ENCODE results near the gene PARP9.
A peak's percentile ranks its signal among the peaks of the same experiment; 100 is the strongest.
"Not testable (repeated sequence)": the region's sequence is repeated elsewhere in the genome, so short reads cannot be mapped to it uniquely, and the experiment has no call there.

Gene PARP9

GRCh38 chr3:122506450-122506849, 57.6 kb downstream of the PARP9 start:
- DNase-seq (ENCODE audit: low read depth), result no peak
- TF ChIP-seq CTCF (conservative IDR thresholded peaks at IDR 0.05; ENCODE audit: low read length), result no peak
- H3K4me3 ChIP-seq (ENCODE audit: low read length), result no peak overlapping the region

- no peak overlapping the region for H3K4me3 ChIP-seq (ENCODE audit: low read length)
- TF ChIP-seq CTCF (conservative IDR thresholded peaks at IDR 0.05; ENCODE audit: low read length), result no peak
Measured at GRCh38 chr3:122505676-122506075, 58.4 kb downstream of the PARP9 start.

GRCh38 chr3:122502941-122503340, 61.2 kb downstream of the PARP9 start:
- no peak for DNase-seq (ENCODE audit: low read depth)
- no peak overlapping the region for H3K4me3 ChIP-seq (ENCODE audit: low read length)
- no peak for TF ChIP-seq CTCF (conservative IDR thresholded peaks at IDR 0.05; ENCODE audit: low read length)

More at GRCh38 chr3:122505676-122506075, 58.4 kb downstream of the PARP9 start:
- DNase-seq (ENCODE audit: low read depth), result no peak

GRCh38 chr3:122502139-122502538, 62.0 kb downstream of the PARP9 start:
- no peak for DNase-seq (ENCODE audit: low read depth)
- no peak for TF ChIP-seq CTCF (conservative IDR thresholded peaks at IDR 0.05; ENCODE audit: low read length)
- no peak overlapping the region for H3K4me3 ChIP-seq (ENCODE audit: low read length)

- H3K4me3 ChIP-seq (ENCODE audit: low read length); DNase-seq (ENCODE audit: low read depth): not testable (repeated sequence)
Measured at GRCh38 chr3:122500964-122501363, 63.1 kb downstream of the PARP9 start.

- TF ChIP-seq CTCF (conservative IDR thresholded peaks at IDR 0.05; ENCODE audit: low read length), result no peak
Measured at GRCh38 chr3:122498152-122498551, 65.9 kb downstream of the PARP9 start.

GRCh38 chr3:122497425-122497824, 66.7 kb downstream of the PARP9 start:
- peak; percentile 94 for DNase-seq (ENCODE audit: low read depth)
- no peak overlapping the region for H3K4me3 ChIP-seq (ENCODE audit: low read length)
- TF ChIP-seq CTCF (conservative IDR thresholded peaks at IDR 0.05; ENCODE audit: low read length), result no peak

More at GRCh38 chr3:122498152-122498551, 65.9 kb downstream of the PARP9 start:
- H3K4me3 ChIP-seq (ENCODE audit: low read length), result no peak overlapping the region
- no peak for DNase-seq (ENCODE audit: low read depth)

- no peak for DNase-seq (ENCODE audit: low read depth)
- TF ChIP-seq CTCF (conservative IDR thresholded peaks at IDR 0.05; ENCODE audit: low read length), result no peak
- H3K4me3 ChIP-seq (ENCODE audit: low read length), result no peak overlapping the region
Measured at GRCh38 chr3:122496508-122496907, 67.6 kb downstream of the PARP9 start.
